ENCODE results near the gene FARS2. TPM values are rescaled to one million over a fixed set of nuclear protein-coding genes. Genes with fewer than 3 reads are reported as not detected.

FARS2 gene
- total RNA-seq, 1 experiment from 2014 or later: 15.0 TPM

DNA sequence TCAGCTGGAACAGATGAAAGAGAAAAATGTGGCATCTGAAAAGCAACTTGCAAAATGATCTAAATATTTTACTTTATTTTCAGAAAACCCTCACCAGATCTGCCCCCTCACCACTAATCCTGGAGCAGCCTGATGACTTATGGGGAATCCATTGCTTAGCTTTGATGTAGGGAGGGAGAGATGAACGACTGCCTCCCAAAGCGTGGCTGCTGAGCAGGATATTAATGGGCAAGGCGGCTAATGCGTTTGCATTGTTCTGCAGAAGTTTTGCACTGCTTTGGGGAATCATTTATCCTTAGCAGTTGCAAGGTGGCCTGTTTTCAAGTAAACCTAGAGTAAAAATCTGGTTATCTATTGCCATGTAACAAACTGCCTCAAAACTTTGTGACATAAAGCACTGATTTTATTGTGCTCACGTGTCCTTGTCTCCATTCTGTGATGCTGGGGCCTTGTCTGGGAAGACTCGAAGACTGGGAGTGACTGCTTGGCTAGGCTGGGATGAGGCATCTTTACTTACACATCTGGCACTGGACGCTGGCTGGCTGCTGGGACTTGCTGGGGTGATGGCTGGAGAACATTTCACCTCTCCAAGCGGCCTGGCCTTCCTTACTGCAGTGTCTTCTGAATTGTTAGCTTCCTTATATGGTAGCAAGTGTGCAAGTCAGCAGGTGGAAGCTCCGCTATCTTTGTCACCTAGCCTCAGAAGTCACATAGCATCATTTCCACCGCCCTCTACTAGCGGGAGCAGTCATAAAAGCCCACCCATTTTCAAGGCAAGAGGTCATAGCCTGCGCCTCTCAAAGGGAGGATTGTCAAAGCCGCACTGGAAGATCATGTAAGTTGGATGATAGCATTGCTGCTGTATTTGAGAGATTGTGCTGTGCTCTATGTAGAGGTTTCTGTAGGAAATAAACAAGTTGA is 432.2 kb downstream of the FARS2 start (continued):
- TF ChIP-seq, protein P1, sequence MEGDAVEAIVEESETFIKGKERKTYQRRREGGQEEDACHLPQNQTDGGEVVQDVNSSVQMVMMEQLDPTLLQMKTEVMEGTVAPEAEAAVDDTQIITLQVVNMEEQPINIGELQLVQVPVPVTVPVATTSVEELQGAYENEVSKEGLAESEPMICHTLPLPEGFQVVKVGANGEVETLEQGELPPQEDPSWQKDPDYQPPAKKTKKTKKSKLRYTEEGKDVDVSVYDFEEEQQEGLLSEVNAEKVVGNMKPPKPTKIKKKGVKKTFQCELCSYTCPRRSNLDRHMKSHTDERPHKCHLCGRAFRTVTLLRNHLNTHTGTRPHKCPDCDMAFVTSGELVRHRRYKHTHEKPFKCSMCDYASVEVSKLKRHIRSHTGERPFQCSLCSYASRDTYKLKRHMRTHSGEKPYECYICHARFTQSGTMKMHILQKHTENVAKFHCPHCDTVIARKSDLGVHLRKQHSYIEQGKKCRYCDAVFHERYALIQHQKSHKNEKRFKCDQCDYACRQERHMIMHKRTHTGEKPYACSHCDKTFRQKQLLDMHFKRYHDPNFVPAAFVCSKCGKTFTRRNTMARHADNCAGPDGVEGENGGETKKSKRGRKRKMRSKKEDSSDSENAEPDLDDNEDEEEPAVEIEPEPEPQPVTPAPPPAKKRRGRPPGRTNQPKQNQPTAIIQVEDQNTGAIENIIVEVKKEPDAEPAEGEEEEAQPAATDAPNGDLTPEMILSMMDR (IDR thresholded peaks at IDR 0.05): no peak
- TF ChIP-seq SMAD3 (CRISPR knock-in tag; IDR thresholded peaks at IDR 0.05; ENCODE audit: borderline replicate concordance): no peak

GRCh38 chr6:5695260-5696245 is 434.2 kb downstream of the FARS2 start:
- Mint-ChIP-seq H3K27ac (no peak overlapping the region), H3K9me3 (peaks cover 30% of the 10 kb centered on the region), H3K4me1 (peaks cover 7% of the 10 kb centered on the region), H3K36me3 (peaks cover 25% of the 10 kb centered on the region), H3K4me3 (no peak overlapping the region), H3K27me3 (ENCODE audit: low read depth) (peaks cover 3% of the 10 kb centered on the region)
- CTCF ChIA-PET: no interaction called here
- no peak for ATAC-seq
- no peak for TF ChIP-seq MXD4 (CRISPR knock-in tag; IDR thresholded peaks at IDR 0.05; ENCODE audit: borderline replicate concordance)
- no peak for TF ChIP-seq SP1 (CRISPR knock-in tag; conservative IDR thresholded peaks at IDR 0.05)
- TF ChIP-seq, protein P2, sequence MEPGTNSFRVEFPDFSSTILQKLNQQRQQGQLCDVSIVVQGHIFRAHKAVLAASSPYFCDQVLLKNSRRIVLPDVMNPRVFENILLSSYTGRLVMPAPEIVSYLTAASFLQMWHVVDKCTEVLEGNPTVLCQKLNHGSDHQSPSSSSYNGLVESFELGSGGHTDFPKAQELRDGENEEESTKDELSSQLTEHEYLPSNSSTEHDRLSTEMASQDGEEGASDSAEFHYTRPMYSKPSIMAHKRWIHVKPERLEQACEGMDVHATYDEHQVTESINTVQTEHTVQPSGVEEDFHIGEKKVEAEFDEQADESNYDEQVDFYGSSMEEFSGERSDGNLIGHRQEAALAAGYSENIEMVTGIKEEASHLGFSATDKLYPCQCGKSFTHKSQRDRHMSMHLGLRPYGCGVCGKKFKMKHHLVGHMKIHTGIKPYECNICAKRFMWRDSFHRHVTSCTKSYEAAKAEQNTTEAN (CRISPR knock-in tag; IDR thresholded peaks at IDR 0.05): no peak
- TF ChIP-seq GRHL2 (CRISPR knock-in tag; IDR thresholded peaks at IDR 0.05; ENCODE audit: insufficient replicate concordance, severe bottlenecking): no peak
- no peak for TF ChIP-seq MYBL2 (CRISPR knock-in tag; IDR thresholded peaks at IDR 0.05)
- no peak for TF ChIP-seq FOXP1 (CRISPR knock-in tag; IDR thresholded peaks at IDR 0.05; ENCODE audit: borderline replicate concordance)
- TF ChIP-seq ZNF396 (CRISPR knock-in tag; IDR thresholded peaks at IDR 0.05; ENCODE audit: borderline replicate concordance): no peak
- TF ChIP-seq, protein P3, sequence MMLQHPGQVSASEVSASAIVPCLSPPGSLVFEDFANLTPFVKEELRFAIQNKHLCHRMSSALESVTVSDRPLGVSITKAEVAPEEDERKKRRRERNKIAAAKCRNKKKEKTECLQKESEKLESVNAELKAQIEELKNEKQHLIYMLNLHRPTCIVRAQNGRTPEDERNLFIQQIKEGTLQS (CRISPR knock-in tag; conservative IDR thresholded peaks at IDR 0.05): no peak
- TF ChIP-seq ZNF121 (CRISPR knock-in tag; IDR thresholded peaks at IDR 0.05): no peak
- no peak for TF ChIP-seq ETV6 (CRISPR knock-in tag; IDR thresholded peaks at IDR 0.05)
- no peak for TF ChIP-seq OVOL2 (CRISPR knock-in tag; IDR thresholded peaks at IDR 0.05; ENCODE audit: borderline replicate concordance)
- POLR2A ChIA-PET: no interaction called here
- no peak for DNase-seq (ENCODE audit: low spot score)

- peaks cover 9% of the 10 kb centered on the region for H3K36me3 Mint-ChIP-seq
- H3K27ac Mint-ChIP-seq: no peak overlapping the region
- ChIA-PET POLR2A (no interaction called here), CTCF (no interaction called here)
- ATAC-seq (no peak), DNase-seq (ENCODE audit: low spot score) (no peak)
- H3K4me3 Mint-ChIP-seq: no peak overlapping the region
- H3K9me3 Mint-ChIP-seq: peaks cover 13% of the 10 kb centered on the region
- peaks cover 7% of the 10 kb centered on the region for H3K4me1 Mint-ChIP-seq
- H3K27me3 Mint-ChIP-seq (ENCODE audit: low read depth): no peaks in the 10 kb centered on the region
- TF ChIP-seq NR3C1 (CRISPR knock-in tag; conservative IDR thresholded peaks at IDR 0.05; ENCODE audit: low read depth) (no peak), ZNF416 (CRISPR knock-in tag; IDR thresholded peaks at IDR 0.05) (no peak), SMAD4 (CRISPR knock-in tag; IDR thresholded peaks at IDR 0.05) (no peak), TEAD4 (CRISPR knock-in tag; IDR thresholded peaks at IDR 0.05) (no peak), ETV6 (CRISPR knock-in tag; IDR thresholded peaks at IDR 0.05) (no peak), JUN (CRISPR knock-in tag; IDR thresholded peaks at IDR 0.05) (no peak), ZNF121 (CRISPR knock-in tag; IDR thresholded peaks at IDR 0.05) (no peak), HMGA2 (CRISPR knock-in tag; IDR thresholded peaks at IDR 0.05) (no peak), ELF4 (CRISPR knock-in tag; IDR thresholded peaks at IDR 0.05; ENCODE audit: low read depth) (no peak), MXD4 (CRISPR knock-in tag; IDR thresholded peaks at IDR 0.05; ENCODE audit: borderline replicate concordance) (no peak), GTF2I (CRISPR knock-in tag; conservative IDR thresholded peaks at IDR 0.05) (no peak)
- TF ChIP-seq, protein P4, sequence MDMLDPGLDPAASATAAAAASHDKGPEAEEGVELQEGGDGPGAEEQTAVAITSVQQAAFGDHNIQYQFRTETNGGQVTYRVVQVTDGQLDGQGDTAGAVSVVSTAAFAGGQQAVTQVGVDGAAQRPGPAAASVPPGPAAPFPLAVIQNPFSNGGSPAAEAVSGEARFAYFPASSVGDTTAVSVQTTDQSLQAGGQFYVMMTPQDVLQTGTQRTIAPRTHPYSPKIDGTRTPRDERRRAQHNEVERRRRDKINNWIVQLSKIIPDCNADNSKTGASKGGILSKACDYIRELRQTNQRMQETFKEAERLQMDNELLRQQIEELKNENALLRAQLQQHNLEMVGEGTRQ (CRISPR knock-in tag; IDR thresholded peaks at IDR 0.05): no peak
- TF ChIP-seq, protein P5, sequence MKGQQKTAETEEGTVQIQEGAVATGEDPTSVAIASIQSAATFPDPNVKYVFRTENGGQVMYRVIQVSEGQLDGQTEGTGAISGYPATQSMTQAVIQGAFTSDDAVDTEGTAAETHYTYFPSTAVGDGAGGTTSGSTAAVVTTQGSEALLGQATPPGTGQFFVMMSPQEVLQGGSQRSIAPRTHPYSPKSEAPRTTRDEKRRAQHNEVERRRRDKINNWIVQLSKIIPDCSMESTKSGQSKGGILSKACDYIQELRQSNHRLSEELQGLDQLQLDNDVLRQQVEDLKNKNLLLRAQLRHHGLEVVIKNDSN (CRISPR knock-in tag; IDR thresholded peaks at IDR 0.05): no peak
- TF ChIP-seq, protein P6, sequence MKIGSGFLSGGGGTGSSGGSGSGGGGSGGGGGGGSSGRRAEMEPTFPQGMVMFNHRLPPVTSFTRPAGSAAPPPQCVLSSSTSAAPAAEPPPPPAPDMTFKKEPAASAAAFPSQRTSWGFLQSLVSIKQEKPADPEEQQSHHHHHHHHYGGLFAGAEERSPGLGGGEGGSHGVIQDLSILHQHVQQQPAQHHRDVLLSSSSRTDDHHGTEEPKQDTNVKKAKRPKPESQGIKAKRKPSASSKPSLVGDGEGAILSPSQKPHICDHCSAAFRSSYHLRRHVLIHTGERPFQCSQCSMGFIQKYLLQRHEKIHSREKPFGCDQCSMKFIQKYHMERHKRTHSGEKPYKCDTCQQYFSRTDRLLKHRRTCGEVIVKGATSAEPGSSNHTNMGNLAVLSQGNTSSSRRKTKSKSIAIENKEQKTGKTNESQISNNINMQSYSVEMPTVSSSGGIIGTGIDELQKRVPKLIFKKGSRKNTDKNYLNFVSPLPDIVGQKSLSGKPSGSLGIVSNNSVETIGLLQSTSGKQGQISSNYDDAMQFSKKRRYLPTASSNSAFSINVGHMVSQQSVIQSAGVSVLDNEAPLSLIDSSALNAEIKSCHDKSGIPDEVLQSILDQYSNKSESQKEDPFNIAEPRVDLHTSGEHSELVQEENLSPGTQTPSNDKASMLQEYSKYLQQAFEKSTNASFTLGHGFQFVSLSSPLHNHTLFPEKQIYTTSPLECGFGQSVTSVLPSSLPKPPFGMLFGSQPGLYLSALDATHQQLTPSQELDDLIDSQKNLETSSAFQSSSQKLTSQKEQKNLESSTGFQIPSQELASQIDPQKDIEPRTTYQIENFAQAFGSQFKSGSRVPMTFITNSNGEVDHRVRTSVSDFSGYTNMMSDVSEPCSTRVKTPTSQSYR (CRISPR knock-in tag; IDR thresholded peaks at IDR 0.05): no peak
These were observed 436.2 kb downstream of the FARS2 start for GRCh38 chr6:5697508-5697907.

Measured in WTC11 (cell line).